Neuron (in vitro differentiated cells): ENCODE measurements around the gene INTS15.

Experiments used
- H2AFZ ChIP-seq: one replicate; pipeline ENCODE4 v1.6.1; 2013; ENCODE audit warnings: low read depth, mild to moderate bottlenecking, inconsistent platforms, low read length, moderate library complexity
- H3K27me3 ChIP-seq: one replicate; pipeline ENCODE4 v1.6.1; 2013; ENCODE audit warnings: low read length; ENCODE audit not compliant: insufficient read depth
- H3K36me3 ChIP-seq: one replicate; pipeline ENCODE4 v1.6.1; 2013; ENCODE audit warnings: low read length; ENCODE audit not compliant: insufficient read depth
- H3K4me1 ChIP-seq: one replicate; pipeline ENCODE4 v1.6.1; 2013; ENCODE audit warnings: low read length; ENCODE audit not compliant: insufficient read depth
- H3K4me3 ChIP-seq: 2 replicates; pipeline ENCODE4 v1.5.1; 2013; ENCODE audit warnings: mild to moderate bottlenecking, low read length, moderate library complexity
- H3K9me3 ChIP-seq: one replicate; pipeline ENCODE4 v1.6.1; 2013; ENCODE audit warnings: low read length

The INTS15 gene

GRCh38 chr7:6654842-6655610, 65.2 kb downstream of the INTS15 start:
- Histone ChIP-seq H3K27me3 (no peaks in the 10 kb centered on the region), H2AFZ (no peak overlapping the region), H3K4me3 (no peak overlapping the region), H3K36me3 (peaks cover 49% of the 10 kb centered on the region), H3K9me3 (peaks cover 57% of the 10 kb centered on the region), H3K4me1 (no peaks in the 10 kb centered on the region)

- Histone ChIP-seq H3K36me3 (peaks cover 41% of the 10 kb centered on the region), H3K4me3 (no peak overlapping the region), H2AFZ (no peak overlapping the region), H3K4me1 (no peaks in the 10 kb centered on the region), H3K27me3 (no peaks in the 10 kb centered on the region), H3K9me3 (peaks cover 49% of the 10 kb centered on the region)
Measured at GRCh38 chr7:6655636-6656385, 66.0 kb downstream of the INTS15 start.

- Histone ChIP-seq H3K36me3 (peaks cover 38% of the 10 kb centered on the region), H2AFZ (no peak overlapping the region), H3K9me3 (peaks cover 45% of the 10 kb centered on the region), H3K4me1 (no peaks in the 10 kb centered on the region), H3K4me3 (no peak overlapping the region), H3K27me3 (no peaks in the 10 kb centered on the region)
Measured at GRCh38 chr7:6656413-6656812, 66.6 kb downstream of the INTS15 start.
